Peyer's patch (tissue), 4 donors: ENCODE measurements around the gene RNF11.

ENCODE experiments used
- POLR2A ChIP-seq, 2 donors: fragments of 450-650 bp; IDR thresholded peaks; one replicate each; pipeline ENCODE4 v1.5.1; 2017; ENCODE audit warnings: antibody characterized with exemption in 2 of 2, mild to moderate bottlenecking in 2 of 2, moderate library complexity in 2 of 2
- TF ChIP-seq, protein P1 (sequence below), 6 experiments: fragments of 450-650 bp in 4 of 6; fragments of 200-600 bp in 2 of 6; sonication (generic) in 1 of 6; IDR thresholded peaks; one replicate each; pipeline ENCODE4 v1.5.1; 2017 to 2019; ENCODE audit warnings: antibody characterized with exemption in 6 of 6, mild to moderate bottlenecking in 3 of 6, moderate library complexity in 1 of 6

- TF ChIP-seq, protein P1, sequence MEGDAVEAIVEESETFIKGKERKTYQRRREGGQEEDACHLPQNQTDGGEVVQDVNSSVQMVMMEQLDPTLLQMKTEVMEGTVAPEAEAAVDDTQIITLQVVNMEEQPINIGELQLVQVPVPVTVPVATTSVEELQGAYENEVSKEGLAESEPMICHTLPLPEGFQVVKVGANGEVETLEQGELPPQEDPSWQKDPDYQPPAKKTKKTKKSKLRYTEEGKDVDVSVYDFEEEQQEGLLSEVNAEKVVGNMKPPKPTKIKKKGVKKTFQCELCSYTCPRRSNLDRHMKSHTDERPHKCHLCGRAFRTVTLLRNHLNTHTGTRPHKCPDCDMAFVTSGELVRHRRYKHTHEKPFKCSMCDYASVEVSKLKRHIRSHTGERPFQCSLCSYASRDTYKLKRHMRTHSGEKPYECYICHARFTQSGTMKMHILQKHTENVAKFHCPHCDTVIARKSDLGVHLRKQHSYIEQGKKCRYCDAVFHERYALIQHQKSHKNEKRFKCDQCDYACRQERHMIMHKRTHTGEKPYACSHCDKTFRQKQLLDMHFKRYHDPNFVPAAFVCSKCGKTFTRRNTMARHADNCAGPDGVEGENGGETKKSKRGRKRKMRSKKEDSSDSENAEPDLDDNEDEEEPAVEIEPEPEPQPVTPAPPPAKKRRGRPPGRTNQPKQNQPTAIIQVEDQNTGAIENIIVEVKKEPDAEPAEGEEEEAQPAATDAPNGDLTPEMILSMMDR (IDR thresholded peaks at IDR 0.05): no peak
- TF ChIP-seq POLR2A (IDR thresholded peaks at IDR 0.05): no peak
These were observed 11.4 kb downstream of the RNF11 start for GRCh38 chr1:51247499-51247898.
